Caco-2 (cell line): ENCODE measurements around the gene SLC4A4. TPM values are rescaled to one million over a fixed set of nuclear protein-coding genes. Genes with fewer than 3 reads are reported as not detected.

Source experiments
- BruUV-seq: library from RNA; stranded (reverse); fragments of 400-500 nt; replicated peaks from 2 replicates; lab custom pipeline; 2021; lab: Mats Ljungman, UMichigan
- CTCF ChIA-PET: fragments of 300-600 bp; sonication (Branson Sonifier 250); formaldehyde crosslinking; loops from one replicate; lab custom pipeline; 2022; ENCODE audit warnings: antibody characterized with exemption; lab: Charles Lee
- POLR2A ChIA-PET: fragments of 300-600 bp; sonication (Branson Sonifier 250); formaldehyde crosslinking; loops from one replicate; lab custom pipeline; 2022; ENCODE audit warnings: antibody characterized with exemption; lab: Charles Lee
- DNase-seq, 2 experiments: peaks; one replicate each; pipeline versions ENCODE4 v3.0.0 to v3.0.0-alpha.2; 2020 to 2022
- H3K27me3 ChIP-seq: replicated peaks from 2 replicates; pipeline ENCODE4 v1.6.0; 2011; ENCODE audit warnings: low read length; ENCODE audit not compliant: control insufficient read depth, insufficient read depth
- H3K36me3 ChIP-seq: 2 replicates; pipeline ENCODE4 v1.5.1; 2011; ENCODE audit warnings: low read length; ENCODE audit not compliant: control insufficient read depth, insufficient read depth
- H3K4me1 ChIP-seq: fragments of 250-450 bp; sonication (Bioruptor Pico); 2 replicates; pipeline ENCODE4 v1.5.1; 2020; ENCODE audit warnings: mild to moderate bottlenecking
- H3K4me3 ChIP-seq: 2 replicates; pipeline ENCODE4 v1.5.1; 2011; ENCODE audit warnings: low read depth, mild to moderate bottlenecking, control low read depth, low read length
- H3K9me3 ChIP-seq: fragments of 250-450 bp; sonication (Bioruptor Pico); 2 replicates; pipeline ENCODE4 v1.5.1; 2020; ENCODE audit warnings: mild to moderate bottlenecking, moderate library complexity
- H3K27ac Mint-ChIP-seq: one replicate; pipeline ENCODE4 v1.8.0; 2022; ENCODE audit warnings: mixed read lengths; ENCODE audit not compliant: unreplicated experiment
- H3K27me3 Mint-ChIP-seq: one replicate; pipeline ENCODE4 v1.8.0; 2022; ENCODE audit warnings: mixed read lengths; ENCODE audit not compliant: insufficient read depth, unreplicated experiment
- H3K36me3 Mint-ChIP-seq: one replicate; pipeline ENCODE4 v1.8.0; 2022; ENCODE audit warnings: mild to moderate bottlenecking, mixed read lengths; ENCODE audit not compliant: insufficient read depth, unreplicated experiment
- H3K4me1 Mint-ChIP-seq: one replicate; pipeline ENCODE4 v1.8.0; 2022; ENCODE audit warnings: low read depth, mixed read lengths; ENCODE audit not compliant: unreplicated experiment
- H3K4me3 Mint-ChIP-seq: one replicate; pipeline ENCODE4 v1.8.0; 2022; ENCODE audit warnings: mild to moderate bottlenecking, moderate library complexity, mixed read lengths; ENCODE audit not compliant: unreplicated experiment
- H3K9me3 Mint-ChIP-seq: one replicate; pipeline ENCODE4 v1.8.0; 2022; ENCODE audit warnings: mixed read lengths; ENCODE audit not compliant: unreplicated experiment
- CTCF ChIP-seq, 2 experiments: fragments of 200-600 bp in 1 of 2; IDR thresholded peaks; 1 replicate in 1 of 2; 2 replicates in 1 of 2; pipeline versions ENCODE4 v1.5.1 to v1.8.0; 2011 to 2022; ENCODE audit warnings: antibody characterized with exemption in 1 of 2, control low read depth in 1 of 2, inconsistent platforms in 1 of 2, low read depth in 1 of 2, low read length in 1 of 2, mild to moderate bottlenecking in 1 of 2, moderate library complexity in 1 of 2; ENCODE audit not compliant: insufficient read depth in 1 of 2, severe bottlenecking in 1 of 2, unreplicated experiment in 1 of 2
- intact Hi-C: fragments of 100-400 bp; cut with micrococcal nuclease; formaldehyde crosslinking; loops from one replicate; pipeline ENCODE4 v1.10.0; 2022; ENCODE audit not compliant: unreplicated experiment
- total RNA-seq: library from RNA; stranded (reverse); gene quantifications from 2 replicates; pipeline ENCODE4 v1.2.3, GENCODE V29; 2022

The SLC4A4 gene
- total RNA-seq, 1 experiment from 2014 or later, result 0.29 TPM

- DNase-seq, result no peak
- Mint-ChIP-seq H3K36me3 (peaks cover 11% of the 10 kb centered on the region), H3K27me3 (no peaks in the 10 kb centered on the region), H3K4me1 (peaks cover 37% of the 10 kb centered on the region), H3K4me3 (no peak overlapping the region), H3K27ac (no peak overlapping the region), H3K9me3 (peaks cover 29% of the 10 kb centered on the region)
- CTCF ChIA-PET, result no interaction called here
- intact Hi-C loops, result no loop called here
- Histone ChIP-seq H3K36me3 (no peaks in the 10 kb centered on the region), H3K9me3 (no peaks in the 10 kb centered on the region), H3K4me3 (no peak overlapping the region), H3K4me1 (peaks cover 31% of the 10 kb centered on the region), H3K27me3 (no peaks in the 10 kb centered on the region)
- POLR2A ChIA-PET, result no interaction called here
- no TSS peak for BruUV-seq
- no peak for TF ChIP-seq CTCF (IDR thresholded peaks at IDR 0.05; ENCODE audit: insufficient read depth in 1 of 2, low read depth in 1 of 2, low read length in 1 of 2, severe bottlenecking in 1 of 2, unreplicated experiment in 1 of 2)
These were observed 270.8 kb downstream of the SLC4A4 start for GRCh38 chr4:71609651-71610050.

GRCh38 chr4:71614621-71615020 lies 275.8 kb downstream of the SLC4A4 start:
- Histone ChIP-seq H3K4me1 (no peaks in the 10 kb centered on the region), H3K27me3 (no peaks in the 10 kb centered on the region), H3K36me3 (no peaks in the 10 kb centered on the region), H3K4me3 (no peak overlapping the region), H3K9me3 (no peaks in the 10 kb centered on the region)
- POLR2A ChIA-PET, result no interaction called here
- intact Hi-C loops, result no loop called here
- Mint-ChIP-seq H3K27ac (no peak overlapping the region), H3K4me3 (no peak overlapping the region), H3K9me3 (peaks cover 38% of the 10 kb centered on the region), H3K4me1 (no peaks in the 10 kb centered on the region), H3K36me3 (no peaks in the 10 kb centered on the region), H3K27me3 (no peaks in the 10 kb centered on the region)
- DNase-seq, result no peak
- no peak for TF ChIP-seq CTCF (IDR thresholded peaks at IDR 0.05; ENCODE audit: insufficient read depth in 1 of 2, low read depth in 1 of 2, low read length in 1 of 2, severe bottlenecking in 1 of 2, unreplicated experiment in 1 of 2)
- BruUV-seq, result no TSS peak
- CTCF ChIA-PET, result no interaction called here

DNA sequence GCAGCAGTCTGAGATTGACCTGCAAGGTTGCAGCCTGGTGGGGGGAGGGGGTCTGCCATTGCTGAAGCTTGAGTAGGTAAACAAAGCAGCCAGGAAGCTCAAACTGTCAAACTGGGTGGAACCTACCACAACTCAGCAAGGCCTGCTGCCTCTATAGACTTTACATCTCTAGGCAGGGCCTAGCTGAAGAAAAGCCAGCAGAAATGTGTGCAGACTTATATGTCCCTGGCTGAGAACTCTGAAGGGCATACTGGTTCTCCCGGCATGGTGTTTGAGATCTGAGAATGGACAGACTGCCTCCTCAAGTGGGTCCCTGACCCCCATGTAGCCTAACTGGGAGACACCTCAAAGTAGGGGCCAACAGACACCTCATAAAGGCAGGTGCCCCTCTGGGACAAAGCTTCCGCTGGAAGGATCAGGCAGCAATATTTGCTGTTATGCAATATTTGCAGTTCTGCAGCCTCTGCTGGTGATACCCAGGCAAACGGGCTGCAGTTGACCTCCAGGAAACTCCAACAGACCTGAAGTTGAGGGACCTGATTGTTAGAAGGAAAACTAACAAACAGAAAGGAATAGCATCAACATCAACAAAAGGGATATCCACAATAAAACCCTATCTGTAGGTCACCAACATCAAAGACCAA lies 277.5 kb downstream of the SLC4A4 start:
- no peak for TF ChIP-seq CTCF (IDR thresholded peaks at IDR 0.05; ENCODE audit: insufficient read depth in 1 of 2, low read depth in 1 of 2, low read length in 1 of 2, severe bottlenecking in 1 of 2, unreplicated experiment in 1 of 2)

More for the DNA sequence above, 277.5 kb downstream of the SLC4A4 start:
- no peak for DNase-seq
- Histone ChIP-seq H3K9me3 (no peaks in the 10 kb centered on the region), H3K4me3 (no peak overlapping the region), H3K27me3 (no peaks in the 10 kb centered on the region), H3K36me3 (no peaks in the 10 kb centered on the region), H3K4me1 (no peaks in the 10 kb centered on the region)
- Mint-ChIP-seq H3K27ac (no peak overlapping the region), H3K27me3 (no peaks in the 10 kb centered on the region), H3K9me3 (peaks cover 28% of the 10 kb centered on the region), H3K4me3 (no peak overlapping the region), H3K36me3 (no peaks in the 10 kb centered on the region), H3K4me1 (no peaks in the 10 kb centered on the region)
- ChIA-PET CTCF (no interaction called here), POLR2A (no interaction called here)
- intact Hi-C loops, result no loop called here
- BruUV-seq, result no TSS peak
